Mucosa of rectum (tissue), 2 donors: Measurements from ENCODE around the gene RPL36A.

ENCODE experiments used
- H3K27ac ChIP-seq, 2 donors: one replicate each; pipeline ENCODE4 v1.7.0; 2013; ENCODE audit warnings: inconsistent platforms in 2 of 2, low read depth in 2 of 2, low read length in 2 of 2
- H3K27me3 ChIP-seq, 2 donors: one replicate each; pipeline ENCODE4 v1.7.0; 2013; ENCODE audit warnings: low read length in 2 of 2; ENCODE audit not compliant: control insufficient read depth in 2 of 2, insufficient read depth in 2 of 2
- H3K36me3 ChIP-seq, 2 donors: one replicate each; pipeline ENCODE4 v1.7.0; 2013; ENCODE audit warnings: low read length in 2 of 2; ENCODE audit not compliant: control insufficient read depth in 2 of 2, insufficient read depth in 2 of 2
- H3K4me1 ChIP-seq, 2 donors: one replicate each; pipeline ENCODE4 v1.7.0; 2013; ENCODE audit warnings: low read length in 2 of 2, mild to moderate bottlenecking in 1 of 2; ENCODE audit not compliant: control insufficient read depth in 2 of 2, insufficient read depth in 2 of 2
- H3K4me3 ChIP-seq, 2 donors: one replicate each; pipeline ENCODE4 v1.7.0; 2013; ENCODE audit warnings: low read length in 2 of 2
- H3K9ac ChIP-seq, 2 donors: one replicate each; pipeline ENCODE4 v1.7.0; 2013; ENCODE audit warnings: low read length in 2 of 2, low read depth in 1 of 2, mild to moderate bottlenecking in 1 of 2
- H3K9me3 ChIP-seq, 2 donors: one replicate each; pipeline ENCODE4 v1.7.0; 2013; ENCODE audit warnings: low read length in 2 of 2; ENCODE audit not compliant: control insufficient read depth in 2 of 2
- donor health status: healthy.
- donor health status: Normal muscosa, but diverticular disease.

Gene RPL36A

GRCh38 chrX:101429934-101430333, 39.1 kb downstream of the RPL36A start:
- H3K4me1 ChIP-seq = no peaks in the 10 kb centered on the region
- no peak overlapping the region for H3K4me3 ChIP-seq
- H3K9me3 ChIP-seq = no peaks in the 10 kb centered on the region
- H3K36me3 ChIP-seq = peaks cover 0 to 4% of the 10 kb centered on the region in 2 donors
- H3K9ac ChIP-seq = no peak overlapping the region
- no peak overlapping the region for H3K27ac ChIP-seq
- peaks cover 0 to 2% of the 10 kb centered on the region in 2 donors for H3K27me3 ChIP-seq

GRCh38 chrX:101430457-101431078, 39.8 kb downstream of the RPL36A start:
- H3K27me3 ChIP-seq = peaks cover 0 to 2% of the 10 kb centered on the region in 2 donors
- H3K27ac ChIP-seq = no peak overlapping the region
- no peak overlapping the region for H3K9ac ChIP-seq
- peaks cover 0 to 2% of the 10 kb centered on the region in 2 donors for H3K36me3 ChIP-seq
- H3K4me3 ChIP-seq = no peak overlapping the region
- H3K9me3 ChIP-seq = no peaks in the 10 kb centered on the region
- no peaks in the 10 kb centered on the region for H3K4me1 ChIP-seq

- H3K9me3 ChIP-seq = no peaks in the 10 kb centered on the region
- no peak overlapping the region for H3K27ac ChIP-seq
- no peak overlapping the region for H3K9ac ChIP-seq
- H3K36me3 ChIP-seq = peaks cover 3% of the 10 kb centered on the region in 2 donors
- H3K4me1 ChIP-seq = no peaks in the 10 kb centered on the region
- H3K27me3 ChIP-seq = no peaks in the 10 kb centered on the region
- H3K4me3 ChIP-seq = no peak overlapping the region
Observed at GRCh38 chrX:101442085-101442484, 51.3 kb downstream of the RPL36A start.
